ENCODE measurements around the gene KCTD19.

The KCTD19 gene

GRCh38 chr16:67299269-67299668 lies 27.3 kb downstream of the KCTD19 start:
- in situ Hi-C loops (cut with HindIII; ENCODE audit: low sequenced_read_pairs), result no loop called here
- H3K4me3 ChIP-seq (ENCODE audit: low read depth, low read length), result no peak overlapping the region
- TF ChIP-seq CTCF (IDR thresholded peaks at IDR 0.05; ENCODE audit: low read depth, low read length, missing control alignments), result no peak
- DNase-seq (ENCODE audit: low read depth), result no peak

- DNase-seq (ENCODE audit: low read depth), result no peak
- no peak overlapping the region for H3K4me3 ChIP-seq (ENCODE audit: low read depth, low read length)
- no peak for TF ChIP-seq CTCF (IDR thresholded peaks at IDR 0.05; ENCODE audit: low read depth, low read length, missing control alignments)
- in situ Hi-C loops (cut with HindIII; ENCODE audit: low sequenced_read_pairs), result no loop called here
These were observed 28.3 kb downstream of the KCTD19 start for GRCh38 chr16:67298277-67298676.

- TF ChIP-seq CTCF (IDR thresholded peaks at IDR 0.05; ENCODE audit: low read depth, low read length, missing control alignments), result no peak
- DNase-seq (ENCODE audit: low read depth), result peak; percentile 56
- H3K4me3 ChIP-seq (ENCODE audit: low read depth, low read length), result no peak overlapping the region
- in situ Hi-C loops (cut with HindIII; ENCODE audit: low sequenced_read_pairs), result no loop called here
These were observed 30.1 kb downstream of the KCTD19 start for GRCh38 chr16:67296420-67296819.

GRCh38 chr16:67294938-67295361 lies 31.6 kb downstream of the KCTD19 start:
- in situ Hi-C loops (cut with HindIII; ENCODE audit: low sequenced_read_pairs), result no loop called here
- peak; percentile 12 for TF ChIP-seq CTCF (IDR thresholded peaks at IDR 0.05; ENCODE audit: low read depth, low read length, missing control alignments)
- DNase-seq (ENCODE audit: low read depth), result peak; percentile 6
- H3K4me3 ChIP-seq (ENCODE audit: low read depth, low read length), result no peak overlapping the region

GRCh38 chr16:67294171-67294757 lies 32.3 kb downstream of the KCTD19 start:
- no peak for DNase-seq (ENCODE audit: low read depth)
- in situ Hi-C loops (cut with HindIII; ENCODE audit: low sequenced_read_pairs), result no loop called here
- TF ChIP-seq CTCF (IDR thresholded peaks at IDR 0.05; ENCODE audit: low read depth, low read length, missing control alignments), result no peak
- H3K4me3 ChIP-seq (ENCODE audit: low read depth, low read length), result no peak overlapping the region

- in situ Hi-C loops (cut with HindIII; ENCODE audit: low sequenced_read_pairs), result no loop called here
- no peak overlapping the region for H3K4me3 ChIP-seq (ENCODE audit: low read depth, low read length)
- TF ChIP-seq CTCF (IDR thresholded peaks at IDR 0.05; ENCODE audit: low read depth, low read length, missing control alignments), result no peak
- no peak for DNase-seq (ENCODE audit: low read depth)
These were observed 35.1 kb downstream of the KCTD19 start for GRCh38 chr16:67291461-67291860.
